Activated naive CD8-positive, alpha-beta T cell treated with anti-CD3 and anti-CD28 coated beads, Interleukin-2, amount 50 U/mL, for 24 hours (primary cell): ENCODE measurements around the gene B3GNT2.
"Not testable (repeated sequence)": the region's sequence is repeated elsewhere in the genome, so short reads cannot be mapped to it uniquely, and the experiment has no call there.

Experiments used
- ATAC-seq: fragments of 150-1000 bp; cut with Tn5 transposase; one replicate; pipeline ENCODE4 v1.10.0; 2021
- DNase-seq: peaks from one replicate; pipeline ENCODE4 v3.0.0; 2021
- H3K27ac Mint-ChIP-seq: one replicate; pipeline ENCODE4 v1.8.0; 2021; ENCODE audit warnings: mild to moderate bottlenecking, mixed read lengths
- H3K27me3 Mint-ChIP-seq: one replicate; pipeline ENCODE4 v1.8.0; 2021; ENCODE audit warnings: mixed read lengths
- H3K36me3 Mint-ChIP-seq: one replicate; pipeline ENCODE4 v1.8.0; 2021; ENCODE audit warnings: low read depth, mixed read lengths
- H3K4me1 Mint-ChIP-seq: one replicate; pipeline ENCODE4 v1.8.0; 2021; ENCODE audit warnings: mixed read lengths
- H3K4me3 Mint-ChIP-seq: one replicate; pipeline ENCODE4 v1.8.0; 2021; ENCODE audit warnings: mild to moderate bottlenecking, moderate library complexity, mixed read lengths
- H3K9me3 Mint-ChIP-seq: one replicate; pipeline ENCODE4 v1.8.0; 2021; ENCODE audit warnings: mixed read lengths

Gene B3GNT2

DNA sequence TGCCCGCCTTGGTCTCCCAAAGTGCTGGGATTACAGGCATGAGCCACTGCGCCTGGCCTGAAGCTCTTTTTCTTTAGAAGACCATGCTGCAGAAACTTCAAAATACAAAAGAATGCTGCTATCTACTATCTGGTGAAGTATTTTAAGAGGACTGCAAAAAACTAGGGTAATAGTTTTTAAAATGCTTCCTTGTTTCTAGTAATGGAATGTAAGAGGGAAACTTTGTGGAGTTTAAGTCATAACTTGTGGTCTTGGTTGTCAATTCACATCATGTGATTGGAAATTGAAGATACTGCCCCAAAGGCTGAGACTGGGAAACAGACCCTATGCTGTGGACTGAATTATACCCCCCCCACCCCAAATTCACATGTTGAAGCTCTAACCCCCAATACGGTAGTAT is 68.3 kb downstream of the B3GNT2 start:
- Mint-ChIP-seq H3K4me3 (no peak overlapping the region), H3K27ac (no peak overlapping the region), H3K9me3 (peaks cover 9% of the 10 kb centered on the region), H3K27me3 (no peaks in the 10 kb centered on the region), H3K4me1 (peaks cover 5% of the 10 kb centered on the region), H3K36me3 (no peaks in the 10 kb centered on the region)
- ATAC-seq (no peak), DNase-seq (no peak)

DNA sequence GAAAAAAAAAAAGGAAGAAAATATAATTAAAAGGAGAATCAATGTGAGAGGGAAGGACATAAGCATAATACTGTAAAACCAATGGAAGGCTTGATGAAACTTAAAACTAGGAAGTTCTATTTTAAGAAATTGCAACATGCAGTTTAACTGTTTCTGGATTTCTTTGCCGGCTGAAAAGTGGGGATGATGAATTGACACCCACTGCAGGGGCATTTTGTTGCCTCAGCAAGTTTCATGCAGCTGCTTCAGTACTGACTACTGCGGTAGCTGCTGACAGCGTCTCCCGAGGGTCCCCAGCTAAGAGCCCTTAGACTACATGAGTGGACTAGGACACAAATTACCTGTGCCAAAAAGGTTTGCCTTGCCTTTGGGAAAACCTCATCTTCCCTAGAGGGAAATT is 69.2 kb downstream of the B3GNT2 start:
- peaks cover 9% of the 10 kb centered on the region for H3K9me3 Mint-ChIP-seq
- ATAC-seq (no peak), DNase-seq (no peak)
- no peaks in the 10 kb centered on the region for H3K27me3 Mint-ChIP-seq
- no peaks in the 10 kb centered on the region for H3K36me3 Mint-ChIP-seq
- H3K4me3 Mint-ChIP-seq, result no peak overlapping the region
- H3K27ac Mint-ChIP-seq, result no peak overlapping the region
- H3K4me1 Mint-ChIP-seq, result peaks cover 5% of the 10 kb centered on the region

GRCh38 chr2:62266433-62267038 is 70.6 kb downstream of the B3GNT2 start:
- Mint-ChIP-seq H3K27ac (no peak overlapping the region), H3K36me3 (no peaks in the 10 kb centered on the region), H3K9me3 (peaks cover 9% of the 10 kb centered on the region), H3K4me3 (no peak overlapping the region), H3K4me1 (peaks cover 5% of the 10 kb centered on the region), H3K27me3 (no peaks in the 10 kb centered on the region)
- ATAC-seq (no peak), DNase-seq (no peak)

- ATAC-seq (no peak), DNase-seq (no peak)
- Mint-ChIP-seq H3K4me1 (peaks cover 5% of the 10 kb centered on the region), H3K27me3 (no peaks in the 10 kb centered on the region), H3K9me3 (peaks cover 9% of the 10 kb centered on the region), H3K27ac (no peak overlapping the region), H3K4me3 (no peak overlapping the region), H3K36me3 (no peaks in the 10 kb centered on the region)
Measured at GRCh38 chr2:62267696-62268095, 71.8 kb downstream of the B3GNT2 start.

DNA sequence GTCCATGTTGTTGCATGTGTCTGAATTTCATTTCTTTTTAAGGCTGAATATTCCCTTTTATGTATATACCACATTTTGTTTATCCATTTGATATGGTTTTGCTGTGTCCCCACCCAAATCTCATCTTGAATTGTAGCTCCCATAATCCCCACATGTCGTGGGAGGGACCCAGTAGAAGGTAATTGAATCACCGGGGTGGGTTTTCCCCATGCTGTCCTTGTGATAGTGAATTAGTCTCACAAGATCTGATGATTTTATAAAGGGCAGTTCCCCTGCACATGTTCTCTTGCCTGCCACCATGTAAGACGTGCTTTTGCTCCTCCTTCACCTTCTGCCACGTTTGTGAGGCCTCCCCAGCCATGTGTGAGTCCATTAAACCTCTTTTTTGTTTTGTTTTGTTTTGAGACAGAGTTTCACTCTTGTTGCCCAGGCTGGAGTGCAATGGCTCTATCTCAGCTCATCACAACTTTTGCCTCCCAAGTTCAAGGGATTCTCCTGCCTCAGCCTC is 72.8 kb downstream of the B3GNT2 start:
- H3K27me3 Mint-ChIP-seq, DNase-seq, H3K27ac Mint-ChIP-seq, H3K36me3 Mint-ChIP-seq, H3K4me1 Mint-ChIP-seq, ATAC-seq, H3K4me3 Mint-ChIP-seq, H3K9me3 Mint-ChIP-seq: not testable (repeated sequence)

DNA sequence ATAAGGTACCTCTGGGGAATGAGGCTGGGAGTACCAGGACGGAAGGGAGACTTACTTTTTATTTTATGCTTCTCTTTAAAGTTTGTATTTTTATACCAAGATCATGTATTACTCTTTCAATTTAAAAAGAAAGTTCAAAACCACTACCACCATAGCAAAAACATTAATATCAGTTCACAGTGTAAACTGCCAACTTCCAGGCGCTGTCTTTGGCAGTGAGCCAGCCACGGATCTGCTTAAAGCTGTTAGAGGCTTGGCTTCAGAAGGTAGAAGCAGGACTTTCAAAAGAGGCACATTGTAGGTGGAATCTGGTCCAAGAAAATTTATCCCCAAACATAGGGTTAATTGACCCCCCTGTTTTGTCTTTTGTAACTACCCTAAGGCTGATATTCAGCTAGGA is 74.8 kb downstream of the B3GNT2 start:
- Mint-ChIP-seq H3K36me3 (no peaks in the 10 kb centered on the region), H3K4me3 (no peak overlapping the region), H3K27ac (no peak overlapping the region), H3K27me3 (no peaks in the 10 kb centered on the region), H3K4me1 (no peaks in the 10 kb centered on the region), H3K9me3 (peaks cover 13% of the 10 kb centered on the region)
- ATAC-seq (no peak), DNase-seq (no peak)
